NCI-H1694 (cell line): ENCODE results near the gene LIN28A.
"Not testable (repeated sequence)": the region's sequence is repeated elsewhere in the genome, so short reads cannot be mapped to it uniquely, and the experiment has no call there.

Experiments used
- DNase-seq: peaks from one replicate; lab custom pipeline; 2025; lab: John Stamatoyannopoulos, UW

LIN28A gene, protein sequence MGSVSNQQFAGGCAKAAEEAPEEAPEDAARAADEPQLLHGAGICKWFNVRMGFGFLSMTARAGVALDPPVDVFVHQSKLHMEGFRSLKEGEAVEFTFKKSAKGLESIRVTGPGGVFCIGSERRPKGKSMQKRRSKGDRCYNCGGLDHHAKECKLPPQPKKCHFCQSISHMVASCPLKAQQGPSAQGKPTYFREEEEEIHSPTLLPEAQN

DNA sequence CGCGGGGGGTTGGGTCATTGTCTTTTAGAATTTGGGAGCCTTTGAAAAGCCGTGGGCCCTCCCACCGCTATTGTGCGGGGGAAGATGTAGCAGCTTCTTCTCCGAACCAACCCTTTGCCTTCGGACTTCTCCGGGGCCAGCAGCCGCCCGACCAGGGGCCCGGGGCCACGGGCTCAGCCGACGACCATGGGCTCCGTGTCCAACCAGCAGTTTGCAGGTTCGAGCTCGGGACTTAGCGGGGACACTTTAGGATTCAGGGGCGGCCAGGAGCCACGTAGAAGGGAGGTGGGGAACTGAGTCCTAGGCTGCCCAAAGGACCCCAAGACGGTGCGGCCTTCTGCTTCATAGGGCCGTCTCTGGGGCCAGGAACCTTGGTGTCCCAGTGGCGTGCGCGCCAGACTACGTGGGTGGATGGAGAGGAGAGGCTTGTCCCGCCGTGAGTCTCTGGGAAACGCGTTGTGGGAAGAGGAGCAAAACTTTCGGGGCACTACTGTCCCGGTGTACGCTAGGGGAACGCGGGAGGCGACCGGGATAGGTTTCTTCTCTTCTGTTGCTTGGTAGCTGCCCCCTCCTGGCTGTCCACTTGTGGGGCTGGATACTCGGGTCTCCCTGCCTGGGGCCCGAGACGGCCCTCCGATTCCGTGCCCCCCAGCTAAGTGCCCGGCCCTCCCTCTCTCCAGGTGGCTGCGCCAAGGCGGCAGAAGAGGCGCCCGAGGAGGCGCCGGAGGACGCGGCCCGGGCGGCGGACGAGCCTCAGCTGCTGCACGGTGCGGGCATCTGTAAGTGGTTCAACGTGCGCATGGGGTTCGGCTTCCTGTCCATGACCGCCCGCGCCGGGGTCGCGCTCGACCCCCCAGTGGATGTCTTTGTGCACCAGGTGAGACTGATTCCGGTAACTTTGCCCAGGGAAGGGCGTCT, at the start of gene LIN28A:
TSS of gene LIN28A (plus strand) at position 112 of the 918 bp plus-strand sequence. CDS start at position 187, 75 bp downstream.
- no peak for DNase-seq

DNA sequence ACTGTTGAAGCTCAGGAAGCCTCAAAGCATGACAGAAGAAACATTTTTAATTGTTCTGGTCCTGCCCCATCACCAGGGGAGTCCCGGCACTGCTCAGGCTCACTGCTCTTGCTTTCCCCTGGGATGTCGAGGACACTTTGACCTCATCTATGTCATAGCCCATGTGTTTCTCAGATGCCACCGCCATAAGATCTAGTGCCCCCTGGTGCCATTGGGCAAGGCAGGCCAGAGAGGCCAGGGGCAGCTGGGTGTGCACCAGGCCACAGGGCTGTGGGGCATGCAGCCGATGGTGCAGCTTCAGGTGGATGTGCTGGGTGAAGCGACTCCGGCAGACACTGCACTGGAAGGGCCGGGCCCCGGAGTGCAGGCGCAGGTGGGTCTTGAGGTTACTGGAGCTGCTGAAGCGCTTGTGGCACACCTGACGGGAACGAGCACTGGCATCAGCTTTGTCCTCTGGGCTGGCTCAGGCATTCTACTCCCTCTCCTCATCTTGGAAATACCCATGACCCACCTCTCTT, 49.0 kb upstream of the LIN28A start:
- no peak for DNase-seq

DNA sequence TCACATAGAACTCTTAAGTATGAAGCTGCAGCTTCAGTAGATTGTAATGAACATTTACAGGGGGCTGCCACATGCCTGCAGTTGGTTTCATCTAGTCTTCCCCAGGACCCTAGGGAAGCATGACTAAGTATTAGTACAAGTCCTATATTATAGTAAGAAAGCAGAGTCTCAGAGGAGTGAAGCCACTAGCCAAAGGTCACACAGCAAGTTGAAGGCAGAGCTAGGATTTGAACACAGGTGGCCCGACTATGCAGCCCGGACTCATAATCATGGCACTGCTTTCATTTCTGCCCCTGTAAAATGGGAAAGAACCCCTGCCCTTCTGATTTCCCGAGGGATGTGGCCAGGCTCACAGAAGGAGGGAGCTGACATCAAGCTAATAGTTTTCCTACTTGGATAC, 48.3 kb upstream of the LIN28A start:
- no peak for DNase-seq

DNA sequence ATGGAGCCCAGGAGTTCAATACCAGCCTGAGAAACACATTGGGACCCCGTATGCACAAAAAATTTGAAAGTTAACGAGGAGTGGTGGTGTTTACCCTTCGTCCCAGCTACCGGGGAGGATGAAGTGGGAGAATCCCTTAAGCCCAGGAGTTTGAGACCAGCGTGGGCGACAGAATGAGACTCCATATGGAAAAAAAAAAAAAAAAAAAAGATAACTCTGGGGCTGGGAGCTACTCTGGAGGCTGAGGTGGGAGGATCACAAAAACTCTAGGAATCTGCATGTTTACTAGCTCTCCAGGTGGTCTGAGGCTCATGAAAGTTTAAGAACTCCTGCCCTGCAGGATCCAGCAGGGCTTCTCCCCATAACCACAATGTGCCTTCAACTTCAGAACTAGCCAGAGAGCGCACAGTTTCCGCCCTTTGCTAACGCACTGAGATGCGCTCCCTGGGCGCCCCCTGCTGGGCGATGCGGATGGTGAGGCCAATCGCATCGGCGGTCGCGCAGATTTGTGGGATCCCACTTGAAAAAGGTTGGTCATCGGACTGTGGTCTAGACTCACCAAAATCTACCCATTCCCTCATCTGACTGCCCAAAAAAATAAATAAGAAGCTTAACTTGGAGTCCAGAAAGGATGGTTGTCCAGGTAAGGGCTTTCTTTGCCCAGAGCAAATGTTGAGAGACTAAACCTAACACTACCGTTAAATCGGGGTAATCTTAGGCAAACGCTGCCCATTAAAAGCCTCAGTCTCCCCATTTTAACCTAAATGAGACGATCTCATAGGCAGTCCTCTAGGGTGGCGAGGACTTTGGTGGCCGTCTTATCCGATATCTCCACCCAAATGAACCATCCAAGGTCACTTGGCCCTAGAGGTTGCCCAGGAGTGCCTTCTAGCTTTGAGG, 46.8 kb upstream of the LIN28A start:
- peak; percentile 41 for DNase-seq

DNA sequence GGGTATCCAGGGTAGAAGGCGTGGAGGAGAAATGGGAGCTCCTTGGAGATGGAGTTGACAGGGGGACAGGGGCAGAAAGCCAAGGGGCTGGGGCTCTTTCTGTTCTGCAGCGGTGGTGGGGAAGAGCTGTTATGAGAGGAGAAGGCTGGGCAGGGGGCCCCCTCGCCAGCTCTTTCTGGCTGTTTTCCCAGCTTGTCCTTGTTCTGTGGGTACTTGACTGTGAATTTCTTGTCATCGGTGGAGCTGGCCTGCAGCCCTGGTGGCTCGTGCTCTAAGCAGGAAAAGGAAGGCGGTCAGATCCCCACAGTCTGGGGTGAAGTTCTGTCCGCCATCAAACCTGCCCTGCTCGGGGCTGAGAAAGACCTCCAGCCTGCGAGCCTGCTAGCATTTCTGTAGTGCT, 45.7 kb upstream of the LIN28A start:
- no peak for DNase-seq

DNA sequence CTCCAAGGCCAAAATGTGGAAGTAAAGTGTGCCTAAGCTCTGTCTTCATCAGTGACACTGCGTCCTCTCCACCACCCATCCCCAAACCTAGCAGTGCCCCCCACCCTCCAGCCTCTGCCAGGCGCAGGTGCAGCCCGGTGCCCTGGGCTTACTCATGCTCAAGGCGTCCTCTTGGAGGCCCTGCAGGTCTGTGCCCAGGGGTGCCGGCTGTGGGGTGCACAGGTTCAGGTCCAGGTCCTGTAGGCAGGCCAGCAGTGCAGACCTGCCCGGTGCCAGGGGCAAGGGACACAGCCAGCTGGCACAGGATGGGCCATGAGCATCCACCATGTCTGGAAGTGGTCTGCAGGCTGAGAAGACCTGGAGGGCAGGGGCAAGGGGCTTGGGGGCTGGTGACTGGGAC, 43.2 kb upstream of the LIN28A start:
- no peak for DNase-seq

DNA sequence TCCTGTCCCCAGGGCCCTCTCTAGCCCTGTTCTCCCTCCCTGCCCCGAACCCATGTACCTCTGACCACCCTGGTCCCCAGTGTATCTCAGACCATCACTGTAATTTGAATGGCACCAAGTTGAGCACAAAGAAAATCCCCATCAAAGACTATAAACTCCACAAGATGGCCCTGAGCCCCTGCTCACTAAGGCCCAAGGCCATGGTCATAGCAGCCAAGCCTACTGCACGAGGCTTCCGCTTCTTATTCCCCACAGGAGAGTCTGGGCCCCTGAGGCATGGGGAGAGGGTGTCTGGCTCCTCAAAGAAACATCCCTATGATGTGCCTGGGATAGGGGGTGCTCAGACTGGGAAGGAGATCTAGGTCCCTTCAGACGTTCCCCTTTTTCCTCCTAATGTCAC, 42.6 kb upstream of the LIN28A start:
- no peak for DNase-seq

DNA sequence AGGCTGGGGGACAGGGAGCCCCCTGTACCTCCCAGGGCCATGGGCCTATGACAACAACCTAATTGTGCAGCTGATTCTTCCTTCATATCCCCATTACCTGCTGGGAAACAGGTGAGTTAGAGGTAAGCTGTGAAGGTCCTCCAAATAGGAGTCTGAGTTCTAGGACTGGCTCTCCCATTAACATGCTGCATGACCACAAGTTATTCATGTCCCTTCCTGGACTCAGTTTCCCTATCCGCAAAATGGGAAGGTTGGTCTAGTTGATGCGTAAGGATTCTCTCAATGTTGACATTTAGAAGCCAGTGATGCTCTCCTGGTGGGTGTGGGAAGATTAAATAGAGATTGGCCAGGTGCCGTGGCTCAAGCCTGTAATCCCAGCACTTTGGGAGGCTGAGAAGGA, 42.1 kb upstream of the LIN28A start:
- no peak for DNase-seq

DNA sequence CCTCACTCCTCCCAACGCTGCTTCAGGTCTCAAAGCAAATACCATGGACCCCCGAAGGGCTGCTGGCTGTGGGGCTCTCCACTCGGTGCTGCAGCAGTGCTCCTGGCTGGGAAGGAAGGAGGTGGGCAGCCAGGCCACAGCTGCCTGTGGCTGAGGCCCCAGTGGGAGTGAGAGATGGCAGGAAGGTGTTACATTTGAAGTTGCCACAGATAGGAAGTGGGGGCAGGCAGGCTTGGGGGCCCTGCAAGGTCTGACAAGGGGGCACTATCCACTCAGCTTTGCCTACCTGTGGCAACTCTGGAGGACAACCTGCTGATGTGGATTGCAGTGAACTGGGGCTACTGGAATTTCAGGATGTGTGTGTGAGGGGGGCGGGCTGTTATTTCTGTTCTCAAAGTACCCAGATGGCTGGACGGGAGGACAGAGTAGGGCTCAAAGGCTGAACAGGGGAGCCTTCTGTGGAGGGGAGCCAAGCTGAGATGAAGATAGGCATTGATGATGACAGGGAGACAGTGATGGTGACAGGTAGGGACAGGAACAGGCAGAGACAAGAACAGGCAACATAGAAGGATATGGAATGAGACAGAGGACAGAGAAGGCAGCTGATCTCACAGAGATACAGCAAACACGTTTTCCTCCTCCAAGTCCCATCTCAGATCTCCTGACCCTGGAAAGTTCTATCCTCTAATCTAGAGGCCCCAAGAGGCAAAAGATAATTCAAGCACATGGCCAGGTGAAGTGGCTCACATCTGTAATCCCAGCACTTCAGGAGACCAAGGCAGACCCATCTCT, 39.8 kb upstream of the LIN28A start:
- DNase-seq = no peak

DNA sequence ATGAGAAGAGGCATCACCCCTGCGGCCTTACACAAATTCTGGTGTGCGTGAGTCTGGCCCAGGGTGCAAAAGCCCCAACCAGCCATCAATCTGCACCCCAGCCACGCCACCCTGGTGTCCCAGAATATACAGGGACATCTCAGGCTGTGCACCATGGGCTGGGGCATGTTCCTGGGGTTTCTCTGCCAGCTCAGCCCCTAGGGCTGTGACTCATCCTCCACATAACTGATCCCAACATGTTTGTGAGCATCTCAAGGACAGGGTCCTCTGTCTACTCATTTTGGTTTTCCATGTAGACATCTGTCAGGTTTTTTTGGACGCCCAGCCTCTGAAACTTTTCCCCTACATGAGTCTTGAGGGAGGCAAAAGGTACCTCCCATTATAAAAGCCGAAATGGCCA, 38.6 kb upstream of the LIN28A start:
- no peak for DNase-seq

DNA sequence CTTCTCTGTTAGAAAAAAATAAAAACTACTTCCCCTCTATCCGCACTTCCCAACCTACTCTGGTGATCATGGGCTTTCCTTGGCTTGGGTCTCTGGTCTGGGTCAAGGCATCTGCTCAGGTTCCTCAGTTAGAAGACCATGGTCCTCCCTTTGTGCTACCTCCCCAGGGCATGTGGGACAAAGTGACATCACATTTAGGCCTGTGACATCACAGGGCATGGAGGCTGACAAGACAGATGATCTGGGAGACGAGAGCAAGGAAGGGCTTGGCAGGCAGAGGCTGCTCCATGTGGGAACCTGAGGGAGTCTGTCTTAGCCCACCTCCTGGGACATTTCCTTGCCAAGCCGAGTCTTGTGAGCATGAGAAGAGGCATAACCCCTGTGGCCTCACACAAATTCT, 38.0 kb upstream of the LIN28A start, which contains the start of gene ZNF683:
TSS of gene ZNF683 (minus strand) at position 140 of the 400 bp plus-strand sequence. CDS start 4,179 bp downstream, outside the sequence.
- DNase-seq = not testable (repeated sequence)

DNA sequence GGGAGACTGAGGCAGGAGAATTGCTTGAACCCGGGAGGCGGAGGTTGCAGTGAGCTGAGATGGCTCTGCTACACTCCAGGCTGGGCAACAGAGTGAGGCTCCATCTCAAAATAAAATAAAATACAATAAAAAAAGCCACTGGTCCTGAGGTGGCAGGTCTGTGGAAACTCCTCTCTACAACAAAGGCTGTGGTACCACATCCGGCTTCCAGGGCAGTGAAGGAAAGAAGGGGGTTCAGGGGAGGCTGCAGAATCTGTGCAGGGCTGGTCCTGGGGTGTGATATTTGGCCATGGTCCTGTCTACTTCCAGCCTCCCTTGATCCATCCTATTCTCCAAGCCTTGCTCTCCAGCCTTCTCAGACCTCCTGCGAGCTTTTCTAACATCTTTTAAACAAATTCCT, 37.3 kb upstream of the LIN28A start:
- DNase-seq = no peak

DNA sequence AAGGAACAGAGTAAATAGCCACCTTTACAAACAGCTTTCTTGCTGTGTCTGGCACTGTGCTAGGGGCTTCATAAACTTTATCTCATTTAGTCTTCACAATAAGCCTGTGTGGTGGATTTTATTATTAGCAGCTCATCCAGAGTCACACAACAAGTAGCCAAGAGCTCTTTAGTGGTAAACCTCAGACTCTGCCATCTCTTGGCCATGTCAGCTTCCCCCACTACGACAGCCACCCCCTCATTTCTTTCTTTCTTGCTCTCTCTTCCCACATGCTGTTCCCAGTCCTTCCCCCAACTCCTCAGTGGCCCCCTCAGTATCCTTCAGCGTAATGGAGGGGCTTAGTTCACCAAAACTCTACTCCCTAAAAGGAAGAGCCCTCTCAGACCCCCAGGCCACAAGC, 36.8 kb upstream of the LIN28A start:
- no peak for DNase-seq

DNA sequence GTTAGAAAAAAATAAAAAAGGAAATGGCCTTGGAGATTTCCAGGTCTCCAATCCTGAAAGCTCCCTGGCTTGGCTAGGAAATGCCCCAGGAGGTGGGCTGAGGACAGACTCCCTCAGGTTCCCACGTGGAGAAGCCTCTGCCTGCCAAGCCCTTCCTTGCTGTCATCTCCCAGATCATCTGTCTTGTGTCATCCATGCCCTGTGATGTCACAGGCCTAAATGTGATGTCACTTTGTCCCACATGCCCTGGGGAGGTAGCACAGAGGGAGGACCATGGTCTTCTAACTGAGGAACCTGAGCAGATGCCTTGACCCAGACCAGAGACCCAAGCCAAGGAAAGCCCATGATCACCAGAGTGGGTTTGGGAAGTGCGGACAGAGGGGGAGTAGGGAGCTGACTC, 36.3 kb upstream of the LIN28A start:
- not testable (repeated sequence) for DNase-seq

DNA sequence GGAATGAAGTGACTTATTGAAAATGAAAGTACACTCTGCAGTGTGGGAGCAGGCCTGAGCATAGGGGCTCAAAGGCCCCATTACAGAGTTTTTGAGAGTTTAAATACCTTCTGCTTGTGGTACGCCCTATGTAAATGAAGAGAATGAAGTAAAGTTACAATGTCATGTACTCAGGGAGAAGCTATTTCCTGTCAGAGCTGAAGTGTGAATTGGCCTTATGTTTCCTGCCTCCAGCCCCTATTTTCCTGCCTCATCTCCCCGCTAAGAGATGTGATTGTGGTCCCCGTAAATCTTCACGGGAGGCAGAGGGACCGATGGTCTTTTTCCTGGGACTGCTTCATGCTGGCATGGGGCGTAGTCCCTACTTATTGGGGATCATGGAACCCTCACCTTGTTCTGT, 35.5 kb upstream of the LIN28A start:
- DNase-seq = no peak

DNA sequence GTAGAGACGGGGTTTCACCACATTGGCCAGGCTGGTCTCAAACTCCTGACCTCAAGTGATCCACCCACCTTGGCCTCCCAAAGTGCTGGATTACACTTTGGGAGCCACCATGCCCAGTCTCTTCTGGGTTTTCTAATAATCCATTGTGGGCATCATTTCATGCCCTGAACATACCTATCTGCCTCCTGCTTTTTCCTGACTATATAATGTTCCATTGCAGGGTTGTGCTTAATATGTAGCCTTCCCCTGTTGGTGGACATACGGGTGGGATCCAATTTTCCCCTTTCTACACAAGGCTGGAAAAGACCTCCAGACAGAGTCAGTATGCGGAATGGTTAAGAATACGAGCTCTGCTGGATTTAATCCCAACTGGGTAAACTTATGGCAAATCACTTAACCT, 34.6 kb upstream of the LIN28A start:
- no peak for DNase-seq

DNA sequence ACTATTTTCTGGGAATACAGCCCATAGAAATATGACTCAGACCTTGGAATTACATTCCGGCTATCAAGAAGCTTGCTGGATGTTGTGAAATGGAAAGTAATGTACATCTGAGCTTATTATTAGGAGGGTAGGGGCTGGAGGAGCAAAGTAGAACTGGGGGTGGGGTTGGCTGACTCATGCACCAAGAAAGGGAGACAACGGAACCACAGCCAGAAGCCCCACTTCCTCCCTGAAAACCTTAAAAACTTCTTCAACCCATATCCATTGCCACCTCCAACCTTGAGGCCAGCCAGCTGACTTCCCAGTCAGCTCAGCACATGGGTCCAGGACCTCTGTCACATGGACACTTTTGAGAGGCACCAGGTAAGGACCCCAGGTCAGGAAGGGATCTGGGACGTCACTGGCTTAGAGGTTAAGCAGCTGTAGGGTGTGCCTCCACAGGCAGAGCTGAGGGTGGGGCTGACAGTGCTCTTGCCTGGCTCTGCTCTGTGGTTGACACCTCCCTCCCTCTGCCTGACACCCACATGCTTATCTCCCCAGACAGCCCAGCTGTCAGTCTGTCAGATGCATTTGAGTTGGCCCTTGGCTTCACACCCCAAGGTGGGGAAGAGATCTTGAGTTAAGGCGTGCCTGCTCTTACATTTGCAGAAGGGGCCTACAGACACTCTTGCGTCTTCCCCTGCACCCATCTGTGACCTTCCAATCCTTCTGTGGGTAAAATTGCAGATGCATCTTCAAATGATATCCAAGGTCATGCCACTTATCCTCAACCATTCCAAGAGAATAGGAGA, 32.3 kb upstream of the LIN28A start:
- no peak for DNase-seq

DNA sequence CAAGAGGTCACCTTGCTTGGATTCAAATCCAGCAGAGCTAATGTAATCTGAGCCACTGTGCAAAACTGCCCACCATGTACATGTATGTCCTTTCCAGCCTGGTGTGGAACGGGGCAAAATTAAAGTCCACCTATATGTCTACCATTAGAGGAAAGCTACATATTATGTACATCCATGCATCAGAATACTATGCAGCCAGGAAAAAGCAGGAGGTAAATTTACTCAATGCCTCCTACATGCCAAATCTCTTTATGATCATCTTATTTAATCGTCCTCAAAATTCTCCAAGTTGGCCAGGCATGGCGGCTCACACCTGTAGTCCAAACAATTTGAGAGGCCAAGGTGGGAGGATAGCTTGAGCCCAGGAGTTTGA, 31.8 kb upstream of the LIN28A start:
- DNase-seq = no peak

DNA sequence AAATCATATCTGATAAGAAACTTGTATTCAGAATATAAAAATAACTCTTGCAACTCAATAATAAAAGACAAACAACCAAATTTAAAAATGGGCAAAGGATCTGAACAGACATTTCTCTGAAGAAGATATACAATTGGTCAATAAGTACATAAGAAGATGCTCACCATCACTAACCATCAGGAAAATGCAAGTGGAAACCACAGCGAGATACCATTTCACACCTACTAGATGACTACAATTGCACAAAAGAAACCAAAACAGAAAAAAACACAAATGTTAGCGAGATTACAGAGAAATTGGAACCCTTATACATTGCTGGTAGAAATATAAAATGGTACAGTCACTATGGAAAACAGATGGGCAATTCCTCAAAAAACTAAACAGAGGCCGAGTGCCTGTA, 26.5 kb upstream of the LIN28A start:
- no peak for DNase-seq

DNA sequence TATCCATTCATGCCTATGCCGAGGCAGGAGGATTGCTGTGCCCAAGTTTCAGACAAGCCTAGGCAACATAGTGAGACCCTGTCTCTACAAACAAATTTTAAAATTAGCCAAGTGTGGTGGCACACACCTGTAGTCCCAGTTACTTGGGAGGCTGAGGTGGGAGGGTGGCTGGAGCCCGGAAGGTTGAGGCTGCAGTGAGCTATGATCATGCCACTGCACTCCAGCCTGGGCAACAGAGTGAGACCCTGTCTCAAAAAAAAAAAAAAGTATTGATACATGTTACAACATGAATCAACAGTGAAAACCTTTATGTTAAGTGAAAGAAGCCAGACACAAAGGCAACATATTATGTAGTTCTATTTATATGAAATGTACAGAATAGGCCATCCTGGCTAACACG, 25.6 kb upstream of the LIN28A start:
- DNase-seq = not testable (repeated sequence)

DNA sequence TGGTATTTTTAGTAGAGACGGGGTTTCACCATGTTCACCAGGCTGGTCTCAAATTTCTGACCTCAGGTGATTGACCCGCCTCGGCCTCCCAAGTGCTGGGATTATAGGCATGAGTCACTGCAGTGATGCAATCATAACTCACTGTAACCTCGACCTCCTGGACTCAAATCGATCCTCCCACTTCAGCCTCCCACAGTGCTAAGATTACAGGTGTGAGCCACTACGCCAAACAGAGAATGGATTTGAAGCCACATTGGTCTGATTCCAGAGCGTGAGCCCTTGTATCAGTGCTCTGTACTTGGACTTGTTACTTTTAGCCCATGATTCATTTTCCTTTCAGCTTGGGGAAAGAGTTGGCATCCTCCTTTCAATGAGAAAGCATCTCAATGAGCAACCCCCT, 23.2 kb upstream of the LIN28A start:
- DNase-seq = no peak
